Memory B cell (primary cell): ENCODE data around the gene KIFC1.

Source experiments
- ATAC-seq: fragments of 150-1000 bp; cut with Tn5 transposase; 2 replicates; pipeline ENCODE4 v1.10.0; 2021; ENCODE audit warnings: low read depth, mild to moderate bottlenecking, moderate library complexity
- DNase-seq, 2 donors: peaks; one replicate each; pipeline ENCODE4 v3.0.0; 2022; ENCODE audit warnings: low spot score in 2 of 2
- H3K27ac Mint-ChIP-seq: one replicate; pipeline ENCODE4 v1.8.0; 2022; ENCODE audit warnings: mild to moderate bottlenecking, moderate library complexity, mixed read lengths
- H3K27me3 Mint-ChIP-seq: one replicate; pipeline ENCODE4 v1.8.0; 2022; ENCODE audit warnings: mixed read lengths
- H3K36me3 Mint-ChIP-seq: one replicate; pipeline ENCODE4 v1.8.0; 2022; ENCODE audit warnings: mild to moderate bottlenecking, mixed read lengths
- H3K4me1 Mint-ChIP-seq: one replicate; pipeline ENCODE4 v1.8.0; 2022; ENCODE audit warnings: mixed read lengths
- H3K4me3 Mint-ChIP-seq: one replicate; pipeline ENCODE4 v1.8.0; 2022; ENCODE audit warnings: mild to moderate bottlenecking, moderate library complexity, mixed read lengths
- H3K9me3 Mint-ChIP-seq: one replicate; pipeline ENCODE4 v1.8.0; 2022; ENCODE audit warnings: mixed read lengths

KIFC1 gene

GRCh38 chr6:33443619-33444504 is 52.2 kb downstream of the KIFC1 start:
- peaks cover 33% of the 10 kb centered on the region for H3K36me3 Mint-ChIP-seq
- H3K27ac Mint-ChIP-seq: no peak overlapping the region
- H3K27me3 Mint-ChIP-seq: no peaks in the 10 kb centered on the region
- ATAC-seq (no peak), DNase-seq (no peak)
- no peaks in the 10 kb centered on the region for H3K9me3 Mint-ChIP-seq
- peaks cover 17% of the 10 kb centered on the region for H3K4me1 Mint-ChIP-seq
- H3K4me3 Mint-ChIP-seq: no peak overlapping the region

DNA sequence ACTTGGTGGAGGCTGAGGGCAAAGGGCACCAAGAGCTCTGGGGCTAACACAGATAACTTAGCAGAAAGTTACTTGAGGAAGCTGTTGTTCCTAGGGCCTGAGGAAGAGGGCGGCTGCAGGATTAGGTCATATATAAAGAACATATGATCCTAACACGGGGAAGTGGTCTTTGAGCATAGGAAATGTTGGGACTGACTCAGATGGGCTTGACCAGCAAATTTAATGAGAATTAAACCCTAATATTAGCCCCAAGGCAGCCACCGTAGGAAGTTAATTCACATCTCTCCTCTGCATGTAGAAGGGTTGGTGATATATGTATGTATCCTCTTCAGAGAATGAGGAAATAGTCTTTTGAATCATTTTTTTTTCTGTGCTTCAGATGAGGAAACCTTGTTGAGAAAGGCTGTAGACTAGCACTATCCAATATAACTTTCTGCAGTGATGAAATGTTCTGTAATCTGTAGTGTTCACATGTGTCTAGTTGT is 53.5 kb downstream of the KIFC1 start:
- H3K9me3 Mint-ChIP-seq: no peaks in the 10 kb centered on the region
- H3K4me1 Mint-ChIP-seq: peaks cover 15% of the 10 kb centered on the region
- DNase-seq (no peak), ATAC-seq (no peak)
- H3K27ac Mint-ChIP-seq: no peak overlapping the region
- peaks cover 36% of the 10 kb centered on the region for H3K36me3 Mint-ChIP-seq
- no peak overlapping the region for H3K4me3 Mint-ChIP-seq
- H3K27me3 Mint-ChIP-seq: no peaks in the 10 kb centered on the region

DNA sequence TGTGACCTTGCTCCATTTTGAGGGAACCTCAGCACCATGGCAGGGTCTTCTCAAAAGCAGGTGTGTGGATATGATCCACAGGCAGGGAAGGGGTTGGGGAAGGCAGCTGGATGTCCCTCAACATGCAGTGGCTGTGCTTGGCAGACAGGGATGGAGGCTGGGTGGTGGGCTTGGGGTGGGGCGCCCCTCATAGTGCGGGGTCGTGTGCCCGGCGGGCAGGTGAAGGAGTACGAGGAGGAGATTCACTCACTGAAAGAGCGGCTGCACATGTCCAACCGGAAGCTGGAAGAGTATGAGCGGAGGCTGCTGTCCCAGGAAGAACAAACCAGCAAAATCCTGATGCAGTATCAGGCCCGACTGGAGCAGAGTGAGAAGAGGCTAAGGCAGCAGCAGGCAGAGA is 54.7 kb downstream of the KIFC1 start:
- Mint-ChIP-seq H3K9me3 (no peaks in the 10 kb centered on the region), H3K4me3 (no peak overlapping the region), H3K27me3 (no peaks in the 10 kb centered on the region), H3K36me3 (peaks cover 34% of the 10 kb centered on the region), H3K4me1 (peaks cover 13% of the 10 kb centered on the region), H3K27ac (no peak overlapping the region)
- ATAC-seq: no peak
- no peak for DNase-seq

GRCh38 chr6:33450434-33450833 is 58.8 kb downstream of the KIFC1 start:
- no peaks in the 10 kb centered on the region for H3K27me3 Mint-ChIP-seq
- ATAC-seq (no peak), DNase-seq (no peak)
- peak overlapping the region; percentile 45 for H3K27ac Mint-ChIP-seq
- H3K9me3 Mint-ChIP-seq: no peaks in the 10 kb centered on the region
- peaks cover 32% of the 10 kb centered on the region for H3K4me1 Mint-ChIP-seq
- H3K36me3 Mint-ChIP-seq: peaks cover 27% of the 10 kb centered on the region
- H3K4me3 Mint-ChIP-seq: no peak overlapping the region

GRCh38 chr6:33451606-33452005 is 60.0 kb downstream of the KIFC1 start:
- ATAC-seq (no peak), DNase-seq (no peak)
- H3K4me3 Mint-ChIP-seq: no peak overlapping the region
- no peaks in the 10 kb centered on the region for H3K27me3 Mint-ChIP-seq
- H3K9me3 Mint-ChIP-seq: no peaks in the 10 kb centered on the region
- H3K27ac Mint-ChIP-seq: no peak overlapping the region
- peaks cover 28% of the 10 kb centered on the region for H3K4me1 Mint-ChIP-seq
- H3K36me3 Mint-ChIP-seq: peaks cover 26% of the 10 kb centered on the region

DNA sequence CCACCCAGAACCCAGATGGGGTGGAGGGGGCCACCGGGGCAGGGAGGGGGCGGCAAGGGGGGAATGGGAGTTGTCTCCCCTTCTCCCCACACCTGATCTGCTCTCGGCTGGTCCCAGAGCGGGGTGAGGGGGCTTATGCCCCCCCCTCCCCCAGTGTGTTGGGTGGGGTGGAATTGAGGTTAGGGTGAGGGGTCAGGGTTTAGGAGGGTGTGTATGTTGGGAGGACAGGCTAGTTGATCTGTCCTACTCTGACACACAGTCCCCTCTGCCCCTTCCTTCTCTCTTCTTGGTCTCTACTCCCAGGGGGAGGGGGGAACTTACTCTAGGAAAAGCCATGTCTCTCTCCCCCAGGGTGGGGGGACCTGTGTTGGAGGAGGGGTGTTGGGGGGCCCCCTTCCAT is 60.9 kb downstream of the KIFC1 start:
- no peak for ATAC-seq
- H3K27me3 Mint-ChIP-seq: no peaks in the 10 kb centered on the region
- no peaks in the 10 kb centered on the region for H3K9me3 Mint-ChIP-seq
- peaks cover 28% of the 10 kb centered on the region for H3K4me1 Mint-ChIP-seq
- H3K4me3 Mint-ChIP-seq: no peak overlapping the region
- H3K36me3 Mint-ChIP-seq: peaks cover 24% of the 10 kb centered on the region
- no peak overlapping the region for H3K27ac Mint-ChIP-seq
- no peak for DNase-seq

DNA sequence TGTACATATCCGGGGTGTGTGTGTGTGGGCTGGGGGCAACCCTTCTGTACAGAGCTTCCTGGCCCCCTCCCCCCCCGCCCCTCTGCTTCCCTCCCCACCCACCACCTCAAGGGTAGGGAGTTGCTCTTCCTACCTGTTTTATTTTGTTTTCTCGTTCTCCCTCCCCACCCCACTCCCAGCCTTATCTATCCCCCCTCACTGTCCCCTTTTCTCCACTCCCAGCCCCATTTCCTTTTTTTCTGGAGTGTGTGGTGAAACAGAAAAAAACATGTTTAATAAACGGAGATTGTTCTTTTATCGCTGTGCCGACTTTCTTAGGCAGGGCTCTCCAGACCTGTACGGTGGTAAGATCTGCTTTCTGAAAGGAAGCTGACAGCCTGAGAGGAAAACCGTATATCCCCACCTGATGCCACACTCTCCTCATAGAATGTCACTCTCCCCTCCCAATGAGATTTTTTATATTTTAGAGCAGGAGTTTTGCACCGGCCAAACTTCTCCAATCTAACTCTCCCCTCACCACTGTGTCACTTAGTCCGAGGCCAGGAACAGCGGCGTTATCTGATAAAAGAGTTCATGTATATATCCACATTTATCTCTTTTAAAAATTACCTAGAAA is 61.9 kb downstream of the KIFC1 start:
- peaks cover 23% of the 10 kb centered on the region for H3K4me1 Mint-ChIP-seq
- DNase-seq (no peak), ATAC-seq (no peak)
- no peaks in the 10 kb centered on the region for H3K27me3 Mint-ChIP-seq
- H3K36me3 Mint-ChIP-seq: peaks cover 17% of the 10 kb centered on the region
- peak overlapping the region; percentile 98 for H3K4me3 Mint-ChIP-seq
- H3K27ac Mint-ChIP-seq: peak overlapping the region; percentile 94
- no peaks in the 10 kb centered on the region for H3K9me3 Mint-ChIP-seq

GRCh38 chr6:33454009-33454946 is 62.7 kb downstream of the KIFC1 start, which contains the start of gene ZBTB9:
TSS of gene ZBTB9 (plus strand) at chr6:33454576. CDS start at chr6:33455101, 525 bp downstream.
- Mint-ChIP-seq H3K9me3 (no peaks in the 10 kb centered on the region), H3K27ac (peak within 1 kb of the TSS; percentile 94), H3K27me3 (no peaks in the 10 kb centered on the region), H3K4me1 (peaks cover 22% of the 10 kb centered on the region), H3K36me3 (peaks cover 9% of the 10 kb centered on the region), H3K4me3 (peak within 1 kb of the TSS; percentile 98)
- DNase-seq (peak; percentile 84 to 85), ATAC-seq (peak; percentile 99)

DNA sequence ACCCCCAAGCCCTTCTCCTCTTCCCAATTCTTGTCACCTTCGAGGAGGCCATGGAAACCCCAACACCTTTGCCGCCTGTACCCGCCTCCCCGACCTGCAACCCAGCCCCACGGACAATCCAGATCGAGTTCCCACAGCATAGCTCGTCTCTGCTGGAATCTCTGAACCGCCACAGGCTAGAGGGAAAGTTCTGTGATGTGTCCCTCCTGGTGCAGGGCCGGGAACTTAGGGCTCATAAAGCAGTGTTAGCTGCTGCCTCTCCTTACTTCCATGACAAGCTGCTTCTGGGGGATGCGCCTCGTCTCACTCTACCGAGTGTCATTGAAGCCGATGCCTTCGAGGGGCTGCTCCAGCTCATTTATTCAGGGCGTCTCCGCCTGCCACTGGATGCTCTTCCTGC is 63.4 kb downstream of the KIFC1 start:
- Mint-ChIP-seq H3K9me3 (no peaks in the 10 kb centered on the region), H3K36me3 (peaks cover 8% of the 10 kb centered on the region), H3K4me1 (peaks cover 22% of the 10 kb centered on the region), H3K27me3 (no peaks in the 10 kb centered on the region), H3K4me3 (peak overlapping the region; percentile 98), H3K27ac (peak overlapping the region; percentile 94)
- no peak for ATAC-seq
- DNase-seq: no peak

DNA sequence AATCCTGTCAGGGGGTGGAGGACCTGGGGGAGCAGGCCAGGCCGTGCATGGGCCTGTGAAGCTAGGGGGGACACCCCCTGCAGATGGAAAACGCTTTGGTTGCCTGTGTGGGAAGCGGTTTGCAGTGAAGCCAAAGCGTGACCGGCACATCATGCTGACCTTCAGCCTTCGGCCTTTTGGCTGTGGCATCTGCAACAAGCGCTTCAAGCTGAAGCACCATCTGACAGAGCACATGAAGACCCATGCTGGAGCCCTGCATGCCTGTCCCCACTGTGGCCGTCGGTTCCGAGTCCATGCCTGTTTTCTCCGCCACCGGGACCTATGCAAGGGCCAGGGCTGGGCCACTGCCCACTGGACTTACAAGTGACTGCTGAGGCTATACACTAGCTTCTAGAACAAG is 64.5 kb downstream of the KIFC1 start:
- no peak for ATAC-seq
- H3K27ac Mint-ChIP-seq: no peak overlapping the region
- no peaks in the 10 kb centered on the region for H3K27me3 Mint-ChIP-seq

GRCh38 chr6:33458676-33459075 is 67.1 kb downstream of the KIFC1 start:
- peaks cover 13% of the 10 kb centered on the region for H3K4me1 Mint-ChIP-seq
- H3K27me3 Mint-ChIP-seq: no peaks in the 10 kb centered on the region
- no peak for ATAC-seq
- DNase-seq: no peak
- no peak overlapping the region for H3K4me3 Mint-ChIP-seq
- peak overlapping the region; percentile 10 for H3K27ac Mint-ChIP-seq
- peaks cover 8% of the 10 kb centered on the region for H3K36me3 Mint-ChIP-seq
- no peaks in the 10 kb centered on the region for H3K9me3 Mint-ChIP-seq

More for the DNA sequence above, 64.5 kb downstream of the KIFC1 start:
- peaks cover 8% of the 10 kb centered on the region for H3K36me3 Mint-ChIP-seq
- no peak for DNase-seq
- H3K4me3 Mint-ChIP-seq: no peak overlapping the region
- H3K9me3 Mint-ChIP-seq: no peaks in the 10 kb centered on the region
- peaks cover 22% of the 10 kb centered on the region for H3K4me1 Mint-ChIP-seq

GRCh38 chr6:33459226-33459625 is 67.6 kb downstream of the KIFC1 start:
- DNase-seq (no peak), ATAC-seq (no peak)
- Mint-ChIP-seq H3K4me1 (peaks cover 12% of the 10 kb centered on the region), H3K27ac (no peak overlapping the region), H3K27me3 (no peaks in the 10 kb centered on the region), H3K4me3 (no peak overlapping the region), H3K36me3 (peaks cover 8% of the 10 kb centered on the region), H3K9me3 (no peaks in the 10 kb centered on the region)
